COR-L47 (cell line): Measurements from ENCODE around the gene TSPAN18.

Experiments used
- DNase-seq: peaks from one replicate; lab custom pipeline; 2025; lab: John Stamatoyannopoulos, UW

The TSPAN18 gene

GRCh38 chr11:44711113-44711786 is 15.5 kb upstream of the TSPAN18 start:
- DNase-seq, result no peak

GRCh38 chr11:44711787-44712608 is 14.8 kb upstream of the TSPAN18 start:
- DNase-seq, result no peak

- no peak for DNase-seq
Measured at GRCh38 chr11:44713022-44713421, 13.7 kb upstream of the TSPAN18 start.

- no peak for DNase-seq
Measured at GRCh38 chr11:44716256-44716655, 10.5 kb upstream of the TSPAN18 start.

- no peak for DNase-seq
Measured at GRCh38 chr11:44718057-44718456, 8.7 kb upstream of the TSPAN18 start.

GRCh38 chr11:44718612-44719390 is 8.0 kb upstream of the TSPAN18 start:
- DNase-seq, result no peak

GRCh38 chr11:44725016-44725685 is 1.6 kb upstream of the TSPAN18 start:
- DNase-seq, result no peak

- DNase-seq, result no peak
Measured at GRCh38 chr11:44725757-44726282, 942 bp upstream of the TSPAN18 start.

GRCh38 chr11:44727114-44727372 is 281 bp downstream of the TSPAN18 start:
- no peak for DNase-seq

- DNase-seq, result peak; percentile 53
Measured at GRCh38 chr11:44727373-44728287, 868 bp downstream of the TSPAN18 start.

- no peak for DNase-seq
Measured at GRCh38 chr11:44728491-44728910, 1.7 kb downstream of the TSPAN18 start.

- no peak for DNase-seq
Measured at GRCh38 chr11:44729063-44729462, 2.3 kb downstream of the TSPAN18 start.

- no peak for DNase-seq
Measured at GRCh38 chr11:44729713-44730112, 3.0 kb downstream of the TSPAN18 start.

GRCh38 chr11:44730775-44731174 is 4.0 kb downstream of the TSPAN18 start:
- DNase-seq, result no peak

GRCh38 chr11:44731685-44732430 is 5.1 kb downstream of the TSPAN18 start:
- no peak for DNase-seq

- DNase-seq, result no peak
Measured at GRCh38 chr11:44732564-44732963, 5.8 kb downstream of the TSPAN18 start.

GRCh38 chr11:44733877-44734276 is 7.1 kb downstream of the TSPAN18 start:
- no peak for DNase-seq

- DNase-seq, result no peak
Measured at GRCh38 chr11:44734843-44735381, 8.2 kb downstream of the TSPAN18 start.

- DNase-seq, result no peak
Measured at GRCh38 chr11:44736791-44737190, 10.0 kb downstream of the TSPAN18 start.
